GM19043 (cell line): ENCODE data around the gene FCAMR.
A peak's percentile ranks its signal among the peaks of the same experiment; 100 is the strongest.

Experiments
- ATAC-seq: cut with Tn5 transposase; IDR thresholded peaks from one replicate; pipeline ENCODE4 v1.9.1; 2021; ENCODE audit warnings: low read depth; ENCODE audit not compliant: unreplicated experiment

Gene FCAMR

GRCh38 chr1:207000651-207001291 is 30.5 kb upstream of the FCAMR start:
- no peak for ATAC-seq

GRCh38 chr1:206998816-206999215 is 28.6 kb upstream of the FCAMR start:
- no peak for ATAC-seq

- no peak for ATAC-seq
These were observed 22.5 kb upstream of the FCAMR start for GRCh38 chr1:206992790-206993189.

GRCh38 chr1:206987873-206988272 is 17.6 kb upstream of the FCAMR start:
- no peak for ATAC-seq

- no peak for ATAC-seq
These were observed 16.6 kb upstream of the FCAMR start for GRCh38 chr1:206986885-206987284.

- ATAC-seq, result no peak
These were observed 16.1 kb upstream of the FCAMR start for GRCh38 chr1:206986402-206986801.

GRCh38 chr1:206985162-206985749 is 15.0 kb upstream of the FCAMR start:
- no peak for ATAC-seq

- no peak for ATAC-seq
These were observed 12.0 kb upstream of the FCAMR start for GRCh38 chr1:206982216-206982615.

GRCh38 chr1:206979379-206980043 is 9.3 kb upstream of the FCAMR start:
- ATAC-seq, result no peak

- ATAC-seq, result no peak
These were observed 8.0 kb upstream of the FCAMR start for GRCh38 chr1:206978259-206978658.

GRCh38 chr1:206975306-206975705 is 5.0 kb upstream of the FCAMR start:
- no peak for ATAC-seq

GRCh38 chr1:206974140-206974539 is 3.9 kb upstream of the FCAMR start:
- ATAC-seq, result no peak

- no peak for ATAC-seq
These were observed 2.5 kb upstream of the FCAMR start for GRCh38 chr1:206972728-206973127.

- ATAC-seq, result peak; percentile 48
These were observed 882 bp upstream of the FCAMR start for GRCh38 chr1:206971029-206971655.

- no peak for ATAC-seq
These were observed 1.2 kb downstream of the FCAMR start for GRCh38 chr1:206969090-206969489.

GRCh38 chr1:206967096-206967849 is 3.0 kb downstream of the FCAMR start:
- ATAC-seq, result peak; percentile 62

- no peak for ATAC-seq
These were observed 4.5 kb downstream of the FCAMR start for GRCh38 chr1:206965781-206966180.

GRCh38 chr1:206963740-206964139 is 6.5 kb downstream of the FCAMR start:
- ATAC-seq, result no peak

GRCh38 chr1:206963119-206963712 is 7.0 kb downstream of the FCAMR start:
- ATAC-seq, result no peak

GRCh38 chr1:206962272-206962671 is 8.0 kb downstream of the FCAMR start:
- ATAC-seq, result no peak
